Esophagus muscularis mucosa (tissue), 4 donors: ENCODE data around the gene HRCT1. TPM values are rescaled to one million over a fixed set of nuclear protein-coding genes. Genes with fewer than 3 reads are reported as not detected.

Source experiments
- DNase-seq: peaks from one replicate; pipeline ENCODE4 v3.0.0-alpha.2; 2017; ENCODE audit errors: extremely low spot score
- H3K27ac ChIP-seq, 4 donors: fragments of 200-600 bp; sonication (generic); replicated peaks in 1 of 4; 1 replicate in 3 of 4; 2 replicates in 1 of 4; pipeline ENCODE4 v1.5.1; 2016 to 2019; ENCODE audit warnings: mild to moderate bottlenecking in 1 of 4
- H3K27me3 ChIP-seq, 4 donors: fragments of 200-600 bp; sonication (generic); one replicate each; pipeline versions ENCODE4 v1.5.1 to v1.6.0; 2016 to 2019
- H3K36me3 ChIP-seq, 4 donors: fragments of 200-600 bp; sonication (generic); one replicate each; pipeline ENCODE4 v1.5.1; 2016 to 2019
- H3K4me1 ChIP-seq, 4 donors: fragments of 200-600 bp; sonication (generic); one replicate each; pipeline ENCODE4 v1.5.1; 2016 to 2019
- H3K4me3 ChIP-seq, 4 donors: fragments of 200-600 bp; sonication (generic); 1 replicate in 2 of 4; 2 replicates in 2 of 4; pipeline ENCODE4 v1.5.1; 2016 to 2019; ENCODE audit warnings: mild to moderate bottlenecking in 4 of 4, moderate library complexity in 1 of 4
- H3K9me3 ChIP-seq, 4 donors: fragments of 200-600 bp; sonication (generic); 1 replicate in 3 of 4; 2 replicates in 1 of 4; pipeline ENCODE4 v1.5.1; 2016 to 2019
- EP300 ChIP-seq: sonication (generic); formaldehyde crosslinking; IDR thresholded peaks from one replicate; pipeline ENCODE4 v1.6.1; 2017; ENCODE audit warnings: antibody characterized with exemption
- POLR2A ChIP-seq: fragments of 450-650 bp; IDR thresholded peaks from one replicate; pipeline ENCODE4 v1.6.1; 2017; ENCODE audit warnings: antibody characterized with exemption, moderate library complexity, mild to moderate bottlenecking, low read depth
- POLR2AphosphoS5 ChIP-seq, 2 donors: sonication (generic); formaldehyde crosslinking; IDR thresholded peaks; one replicate each; pipeline ENCODE4 v1.6.1; 2017; ENCODE audit warnings: antibody characterized with exemption in 2 of 2
- WGBS: methylation state at CpG from one replicate; pipeline ENCODE4 v1.1.5; 2018; 5-methylcytosine and 5-hydroxymethylcytosine counted together
- intact Hi-C: fragments of 100-400 bp; cut with DNase I; formaldehyde crosslinking; loops from one replicate; pipeline ENCODE4 v1.15.1; 2023
- total RNA-seq, 4 donors: library from RNA; depleted of rRNA; stranded (reverse); fragments of >200 nt; gene quantifications; one replicate each; pipeline versions ENCODE4 v1.1.0 to v1.2.1, GENCODE V29; 2016
- TF ChIP-seq, protein P1 (sequence below), 3 experiments: fragments of 200-600 bp in 2 of 3; fragments of 450-650 bp in 1 of 3; sonication (generic) in 2 of 3; IDR thresholded peaks; one replicate each; pipeline ENCODE4 v1.5.1; 2017 to 2019; ENCODE audit warnings: antibody characterized with exemption in 3 of 3, mild to moderate bottlenecking in 2 of 3, moderate library complexity in 1 of 3

The HRCT1 gene
- 10 to 100 TPM in 2 of 4 donors, 1 to 10 TPM in 2; 3.7 to 53.0 (median 15.6) TPM for total RNA-seq

DNA sequence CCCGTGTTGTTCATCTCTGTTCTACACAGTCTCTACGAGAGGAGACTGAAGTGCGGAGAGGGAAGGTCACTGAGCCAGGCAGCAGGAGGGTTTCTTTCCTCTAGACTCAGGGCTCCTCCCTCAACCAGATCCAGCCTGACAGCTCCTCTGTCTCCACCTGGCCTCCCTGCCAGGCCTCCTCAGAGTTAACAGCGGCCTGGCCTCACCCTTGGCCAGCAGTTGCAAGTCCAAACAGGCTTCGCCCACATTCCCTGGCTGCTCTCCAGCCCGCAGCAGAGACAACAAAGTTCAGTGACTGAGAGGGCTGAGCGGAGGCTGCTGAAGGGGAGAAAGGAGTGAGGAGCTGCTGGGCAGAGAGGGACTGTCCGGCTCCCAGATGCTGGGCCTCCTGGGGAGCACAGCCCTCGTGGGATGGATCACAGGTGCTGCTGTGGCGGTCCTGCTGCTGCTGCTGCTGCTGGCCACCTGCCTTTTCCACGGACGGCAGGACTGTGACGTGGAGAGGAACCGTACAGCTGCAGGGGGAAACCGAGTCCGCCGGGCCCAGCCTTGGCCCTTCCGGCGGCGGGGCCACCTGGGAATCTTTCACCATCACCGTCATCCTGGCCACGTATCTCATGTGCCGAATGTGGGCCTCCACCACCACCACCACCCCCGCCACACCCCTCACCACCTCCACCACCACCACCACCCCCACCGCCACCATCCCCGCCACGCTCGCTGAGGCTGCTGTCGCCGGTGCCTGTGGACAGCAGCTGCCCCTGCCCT is at the start of gene HRCT1:
HRCT1 (plus strand) TSS at position 291 of the 768 bp plus-strand sequence; CDS start at position 377, 86 bp downstream.
- peak within 1 kb of the TSS; percentile 43 to 60 (median 48) for H3K4me3 ChIP-seq
- no peak for DNase-seq
- intact Hi-C loops: no loop called here
- peaks cover 78 to 85% (median 80%) of the 10 kb centered on the region in 4 donors for H3K4me1 ChIP-seq
- H3K27ac ChIP-seq: peak within 1 kb of the TSS; percentile 91 to 97 (median 93)
- TF ChIP-seq POLR2AphosphoS5 (IDR thresholded peaks at IDR 0.05) (peak; percentile 92 to 93), EP300 (no peak), POLR2A (peak; percentile 5)
- TF ChIP-seq, protein P1, sequence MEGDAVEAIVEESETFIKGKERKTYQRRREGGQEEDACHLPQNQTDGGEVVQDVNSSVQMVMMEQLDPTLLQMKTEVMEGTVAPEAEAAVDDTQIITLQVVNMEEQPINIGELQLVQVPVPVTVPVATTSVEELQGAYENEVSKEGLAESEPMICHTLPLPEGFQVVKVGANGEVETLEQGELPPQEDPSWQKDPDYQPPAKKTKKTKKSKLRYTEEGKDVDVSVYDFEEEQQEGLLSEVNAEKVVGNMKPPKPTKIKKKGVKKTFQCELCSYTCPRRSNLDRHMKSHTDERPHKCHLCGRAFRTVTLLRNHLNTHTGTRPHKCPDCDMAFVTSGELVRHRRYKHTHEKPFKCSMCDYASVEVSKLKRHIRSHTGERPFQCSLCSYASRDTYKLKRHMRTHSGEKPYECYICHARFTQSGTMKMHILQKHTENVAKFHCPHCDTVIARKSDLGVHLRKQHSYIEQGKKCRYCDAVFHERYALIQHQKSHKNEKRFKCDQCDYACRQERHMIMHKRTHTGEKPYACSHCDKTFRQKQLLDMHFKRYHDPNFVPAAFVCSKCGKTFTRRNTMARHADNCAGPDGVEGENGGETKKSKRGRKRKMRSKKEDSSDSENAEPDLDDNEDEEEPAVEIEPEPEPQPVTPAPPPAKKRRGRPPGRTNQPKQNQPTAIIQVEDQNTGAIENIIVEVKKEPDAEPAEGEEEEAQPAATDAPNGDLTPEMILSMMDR (IDR thresholded peaks at IDR 0.05): no peak
- WGBS: 30% methylated on average over 16 of the region's 30 CpGs
- H3K36me3 ChIP-seq: no peaks in the 10 kb centered on the region
- H3K27me3 ChIP-seq: no peaks in the 10 kb centered on the region
- no peaks in the 10 kb centered on the region for H3K9me3 ChIP-seq

GRCh38 chr9:35856206-35856605 is 49.8 kb upstream of the HRCT1 start:
- TF ChIP-seq POLR2A: no peak
- no peak for TF ChIP-seq POLR2AphosphoS5 (IDR thresholded peaks at IDR 0.05)
- WGBS: 73% methylated on average over 3 of the region's 3 CpGs
- DNase-seq: peak; percentile 83
- no peak overlapping the region for H3K4me3 ChIP-seq
- peaks cover 3 to 13% (median 10%) of the 10 kb centered on the region in 4 donors for H3K4me1 ChIP-seq
- H3K27me3 ChIP-seq: no peaks in the 10 kb centered on the region
- H3K36me3 ChIP-seq: peaks cover 0 to 24% (median 18%) of the 10 kb centered on the region in 4 donors
- H3K9me3 ChIP-seq: no peaks in the 10 kb centered on the region
- no peak overlapping the region for H3K27ac ChIP-seq
- intact Hi-C loops: no loop called here

DNA sequence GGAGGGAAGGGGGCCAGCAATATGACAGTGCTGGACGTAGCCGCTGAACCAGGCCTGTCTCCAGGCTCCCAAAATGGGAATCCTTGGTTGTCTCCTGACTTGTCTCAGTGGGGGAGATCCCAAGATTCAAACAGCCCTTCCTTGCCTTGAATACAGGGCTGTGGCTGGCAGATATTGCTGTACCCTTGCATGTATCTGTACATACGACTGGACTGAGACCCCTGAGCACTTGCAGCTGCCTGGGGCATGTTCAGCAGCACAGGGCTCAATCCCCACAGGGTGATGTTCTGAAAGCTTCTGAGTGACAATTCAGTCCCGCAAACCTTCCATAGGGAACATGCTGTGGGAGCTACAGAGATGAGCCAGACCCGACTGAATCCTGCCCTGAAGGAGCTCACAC is 49.1 kb upstream of the HRCT1 start:
- intact Hi-C loops: no loop called here
- H3K27me3 ChIP-seq: no peaks in the 10 kb centered on the region
- no peaks in the 10 kb centered on the region for H3K9me3 ChIP-seq
- peaks cover 3 to 13% (median 10%) of the 10 kb centered on the region in 4 donors for H3K4me1 ChIP-seq
- 89% methylated on average over 4 of the region's 5 CpGs for WGBS
- no peak overlapping the region for H3K4me3 ChIP-seq
- TF ChIP-seq POLR2A: no peak
- no peak overlapping the region for H3K27ac ChIP-seq
- peaks cover 0 to 24% (median 18%) of the 10 kb centered on the region in 4 donors for H3K36me3 ChIP-seq
- DNase-seq: peak; percentile 86

GRCh38 chr9:35858458-35858857 is 47.5 kb upstream of the HRCT1 start:
- Histone ChIP-seq H3K27me3 (no peaks in the 10 kb centered on the region), H3K9me3 (no peaks in the 10 kb centered on the region), H3K4me1 (peaks cover 3 to 13% (median 10%) of the 10 kb centered on the region in 4 donors), H3K27ac (no peak overlapping the region), H3K4me3 (no peak overlapping the region), H3K36me3 (peaks cover 0 to 11% (median 9%) of the 10 kb centered on the region in 4 donors)
- 70% methylated on average over 5 of the region's 5 CpGs for WGBS
- DNase-seq: peak; percentile 53
- intact Hi-C loops: no loop called here
- TF ChIP-seq EP300 (no peak), POLR2AphosphoS5 (IDR thresholded peaks at IDR 0.05) (no peak), POLR2A (no peak)
- TF ChIP-seq, protein P1 (IDR thresholded peaks at IDR 0.05): no peak

DNA sequence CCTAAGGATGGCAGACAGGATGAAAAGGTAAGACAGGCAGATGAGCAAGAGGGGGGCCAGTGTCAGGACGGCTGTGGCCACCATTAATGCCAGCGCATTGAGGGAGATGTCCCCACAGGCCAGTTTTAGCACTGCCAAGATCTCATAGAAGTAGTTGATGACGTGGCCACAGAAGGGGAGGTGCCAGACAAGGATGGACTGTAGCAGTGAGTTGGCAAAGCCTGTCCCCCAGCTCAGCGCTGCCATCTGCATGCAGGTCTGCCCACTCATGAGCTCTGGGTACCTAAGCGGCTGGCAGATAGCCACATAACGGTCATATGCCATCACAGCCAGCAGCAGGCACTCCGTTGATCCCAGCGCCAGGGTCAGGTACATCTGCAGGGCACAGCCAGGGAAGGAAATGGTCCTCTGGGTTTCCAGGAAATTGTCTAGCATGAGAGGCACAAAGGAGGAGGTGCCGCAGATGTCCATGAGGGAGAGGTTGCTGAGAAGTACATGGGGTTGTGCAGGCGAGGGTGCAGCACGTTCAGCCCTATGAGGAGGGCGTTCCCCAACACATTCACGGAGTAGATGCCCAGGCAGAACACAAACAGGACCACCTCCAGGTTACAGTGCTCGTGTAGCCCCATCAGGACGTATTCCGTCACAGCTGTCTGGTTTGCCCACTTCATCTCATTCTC is 46.6 kb upstream of the HRCT1 start:
- peak; percentile 91 for DNase-seq
- Histone ChIP-seq H3K27me3 (no peaks in the 10 kb centered on the region), H3K4me3 (no peak overlapping the region), H3K4me1 (peaks cover 3 to 13% (median 10%) of the 10 kb centered on the region in 4 donors), H3K9me3 (no peaks in the 10 kb centered on the region), H3K27ac (no peak overlapping the region), H3K36me3 (peaks cover 0 to 2% (median under 1%) of the 10 kb centered on the region in 4 donors)
- WGBS: 58% methylated on average over 13 of the region's 16 CpGs
- no peak for TF ChIP-seq POLR2AphosphoS5 (IDR thresholded peaks at IDR 0.05)
- TF ChIP-seq, protein P1 (IDR thresholded peaks at IDR 0.05): no peak
- TF ChIP-seq POLR2A: no peak
- TF ChIP-seq EP300: no peak
- intact Hi-C loops: no loop called here
